Hypothalamus (tissue), 51 donors: ENCODE data around the gene CSF2RB.

Experiments
- DNase-seq, 51 donors: peaks; one replicate each; lab custom pipeline; 2025; lab: John Stamatoyannopoulos, UW

The CSF2RB gene

DNA sequence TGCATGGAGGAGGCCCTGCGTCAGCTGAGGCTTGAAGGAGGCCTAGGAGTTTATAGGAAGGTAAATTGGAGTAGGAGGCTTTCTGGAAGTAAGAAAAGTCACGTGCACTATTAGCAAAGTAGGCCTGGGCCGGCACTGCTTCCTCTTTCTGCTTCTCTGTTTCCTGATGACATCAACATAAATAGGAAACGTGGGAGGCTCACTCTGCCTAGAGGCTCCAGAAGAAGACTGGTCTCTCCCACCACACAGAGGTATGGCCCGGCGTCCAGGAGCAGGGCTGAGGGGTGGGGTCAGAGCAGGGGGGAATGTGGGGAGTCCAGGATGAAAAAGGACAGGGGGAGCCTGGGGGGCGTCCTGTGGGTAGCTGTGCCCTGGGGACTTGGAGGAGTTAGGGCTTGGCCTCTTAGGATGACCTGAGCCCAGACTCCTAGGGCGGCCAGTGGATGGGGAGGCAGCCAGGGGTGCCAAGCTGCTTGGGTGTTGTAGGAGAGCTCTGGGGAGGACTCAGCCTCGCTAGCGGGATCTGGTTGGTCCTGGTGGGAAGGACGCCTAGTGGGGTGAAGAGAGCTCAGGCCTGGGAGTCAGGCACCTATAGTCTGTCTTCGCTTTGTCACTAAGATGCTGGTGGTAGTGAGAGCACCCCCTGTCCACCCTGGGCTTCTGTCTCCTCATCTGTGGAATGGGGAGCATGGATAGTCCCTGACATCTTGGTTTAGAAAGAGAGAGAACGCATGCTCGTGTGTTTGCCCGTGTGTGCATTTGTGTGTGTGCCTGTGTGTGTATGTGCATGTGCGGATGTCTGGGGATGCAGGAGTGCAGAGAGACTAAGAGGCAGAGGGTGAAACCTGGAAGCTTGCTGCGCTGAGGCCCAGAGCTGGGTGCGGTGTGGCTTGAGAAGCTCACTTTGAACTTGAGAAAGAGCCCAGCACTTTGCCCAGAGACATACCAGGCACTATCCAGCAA is at the start of gene CSF2RB:
Gene CSF2RB, plus strand, starts transcription at position 202 of the 963 bp plus-strand sequence. CDS start 8,580 bp downstream, outside the sequence.
- DNase-seq: peak in 8 of 51 donors; percentile 4 to 15 (median 11)

DNA sequence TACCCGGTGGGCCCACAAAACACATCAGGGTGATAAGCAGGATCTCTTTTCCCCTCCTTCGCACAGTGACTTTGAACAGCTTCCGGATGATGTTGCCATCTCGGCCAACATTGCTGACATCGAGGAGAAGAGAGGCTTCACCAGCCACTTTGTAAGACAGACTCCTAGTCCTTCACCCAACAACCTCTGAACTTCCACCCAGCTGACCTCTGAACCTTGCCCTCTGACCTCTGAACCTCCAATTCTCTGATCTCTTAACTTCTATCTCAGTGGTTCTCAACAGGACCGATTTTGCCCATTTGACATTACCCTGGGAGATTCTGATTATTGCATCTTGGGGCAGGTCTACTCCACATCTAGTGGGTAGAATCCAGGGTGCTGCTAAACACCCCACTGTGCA is 49.4 kb upstream of the CSF2RB start:
- no peak for DNase-seq

DNA sequence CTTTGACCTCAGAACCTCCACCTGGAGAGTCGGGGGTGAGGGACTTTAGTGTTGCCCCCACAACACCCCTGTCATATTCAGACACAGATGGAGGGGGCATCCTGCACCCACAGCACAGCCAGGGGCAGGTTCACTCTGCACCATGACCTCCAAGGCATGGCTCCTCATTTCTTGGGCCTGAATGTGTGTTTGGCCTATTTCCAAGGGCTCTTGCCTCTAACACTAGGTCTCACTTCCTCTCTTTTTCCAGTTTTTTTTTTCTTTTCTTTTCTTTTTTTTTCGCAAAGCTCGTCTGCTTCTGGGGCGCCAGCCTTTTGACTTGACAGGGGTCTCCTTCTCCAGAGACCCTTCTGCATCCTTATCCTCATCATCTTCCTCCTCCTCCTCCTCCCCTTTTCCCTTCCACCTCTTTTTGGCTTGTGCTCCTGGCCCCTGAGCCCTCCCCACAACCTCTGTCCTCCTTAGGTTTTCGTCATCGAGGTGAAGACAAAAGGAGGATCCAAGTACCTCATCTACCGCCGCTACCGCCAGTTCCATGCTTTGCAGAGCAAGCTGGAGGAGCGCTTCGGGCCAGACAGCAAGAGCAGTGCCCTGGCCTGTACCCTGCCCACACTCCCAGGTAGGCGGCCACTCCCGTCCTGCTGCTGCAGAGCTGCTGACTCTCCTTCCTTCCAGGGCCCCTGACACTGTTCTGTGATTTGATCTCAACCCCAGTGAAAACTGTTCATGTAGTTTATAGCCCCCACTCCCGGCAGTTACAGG is 48.8 kb upstream of the CSF2RB start:
- no peak for DNase-seq

DNA sequence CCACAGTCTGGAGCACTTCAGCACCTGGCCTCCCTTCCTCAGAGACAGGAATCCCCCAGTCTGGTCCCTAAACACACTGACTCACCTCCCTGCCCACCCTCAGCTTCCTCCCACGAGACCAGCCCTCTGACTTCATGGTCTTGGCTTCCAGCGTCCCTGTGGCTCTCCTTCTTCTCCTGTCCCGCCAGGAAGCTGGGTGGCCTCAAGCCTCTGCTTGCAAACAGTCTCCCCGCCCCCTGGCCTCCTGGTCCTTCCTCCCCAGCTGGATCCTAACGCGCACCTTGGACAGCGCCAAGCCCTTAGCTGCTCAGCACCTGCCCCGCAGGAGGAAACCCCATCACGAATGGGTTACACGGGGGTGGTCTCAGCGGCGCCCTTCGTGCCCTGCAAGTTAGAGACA is 48.1 kb upstream of the CSF2RB start:
- DNase-seq: no peak

DNA sequence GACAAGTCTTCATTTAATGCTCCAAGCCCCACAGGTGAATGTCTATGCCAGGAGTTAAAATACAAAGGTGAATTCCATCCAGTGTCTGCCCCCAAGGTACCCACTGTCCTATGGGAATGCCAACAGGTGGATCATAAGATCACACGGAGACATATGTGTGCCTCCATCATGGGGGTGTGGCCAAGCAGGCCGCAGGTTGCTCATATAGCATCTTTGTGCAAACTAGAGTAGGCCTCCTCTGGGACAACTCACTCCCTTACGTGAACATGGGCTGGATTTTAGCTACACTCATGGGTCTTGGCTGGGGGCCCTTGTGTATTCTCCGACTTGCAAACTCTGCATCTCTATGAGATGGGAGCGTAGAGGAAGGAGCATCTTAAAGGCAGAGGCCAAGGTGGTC is 45.7 kb upstream of the CSF2RB start:
- no peak for DNase-seq

DNA sequence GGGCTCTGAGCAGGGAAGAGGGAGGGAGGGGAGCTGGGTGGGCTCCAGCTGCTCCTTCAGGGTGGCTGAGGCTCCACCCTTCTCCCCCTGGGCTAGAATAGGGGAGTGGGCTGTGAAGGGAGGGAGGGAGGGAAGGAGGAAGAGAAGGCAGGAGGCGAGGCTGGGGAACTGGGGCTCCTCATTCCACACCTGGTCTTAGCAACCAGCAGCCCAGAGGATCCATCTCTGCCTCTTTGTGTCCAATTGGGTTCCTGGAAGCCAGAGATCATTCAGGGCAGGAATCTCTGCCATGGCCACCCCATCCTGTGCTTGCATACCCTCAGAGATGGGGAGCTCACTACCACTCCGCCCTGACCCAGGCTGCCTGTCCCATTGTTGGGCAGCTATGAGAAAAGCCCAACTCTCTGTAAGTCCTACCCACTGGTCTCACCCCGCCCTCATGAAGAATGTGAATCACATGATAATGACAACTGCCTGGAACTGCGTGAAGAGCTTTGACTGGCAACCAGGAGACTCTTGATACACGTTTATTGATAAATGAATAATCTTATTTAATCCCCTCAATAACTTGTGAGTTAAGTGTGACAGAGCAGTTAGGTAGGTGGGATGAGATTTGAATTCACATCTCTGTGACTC is 44.8 kb upstream of the CSF2RB start:
- DNase-seq: no peak

DNA sequence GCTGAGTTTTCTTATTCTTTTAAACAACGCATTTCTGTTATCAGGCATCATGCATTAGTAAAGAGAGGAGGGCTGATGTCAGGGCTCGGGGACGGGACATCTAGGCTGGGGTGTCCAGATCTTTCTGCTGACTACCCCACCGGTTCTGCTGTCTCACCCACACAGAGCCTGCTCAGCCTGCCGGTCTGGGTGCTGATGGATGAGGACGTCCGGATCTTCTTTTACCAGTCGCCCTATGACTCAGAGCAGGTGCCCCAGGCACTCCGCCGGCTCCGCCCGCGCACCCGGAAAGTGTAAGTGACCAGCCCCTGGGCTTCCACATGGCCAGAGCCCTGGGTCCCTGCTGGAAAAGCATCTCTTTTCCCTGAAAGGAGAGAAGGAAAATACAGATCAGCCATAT is 43.2 kb upstream of the CSF2RB start:
- DNase-seq: no peak

DNA sequence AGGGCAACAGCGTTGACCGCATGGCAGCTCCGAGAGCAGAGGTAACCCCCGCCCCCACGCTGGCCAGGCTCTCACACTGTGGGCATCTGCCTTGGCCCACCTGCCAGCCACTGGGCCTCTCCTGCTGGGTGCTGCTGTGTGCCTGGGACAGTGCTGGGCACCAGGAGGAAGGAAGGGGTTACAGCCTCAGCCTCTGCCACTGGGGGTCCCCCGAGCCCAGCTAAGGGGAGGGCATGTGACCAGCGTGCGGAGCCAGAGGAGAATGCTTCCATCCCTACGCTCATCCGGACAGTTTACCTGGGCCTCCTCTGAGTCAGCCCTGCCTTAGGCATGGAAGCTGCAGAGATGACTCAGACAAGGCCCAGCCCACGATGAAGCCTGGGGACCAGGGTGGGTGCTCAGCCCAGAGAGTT is 41.8 kb upstream of the CSF2RB start:
- DNase-seq: no peak

DNA sequence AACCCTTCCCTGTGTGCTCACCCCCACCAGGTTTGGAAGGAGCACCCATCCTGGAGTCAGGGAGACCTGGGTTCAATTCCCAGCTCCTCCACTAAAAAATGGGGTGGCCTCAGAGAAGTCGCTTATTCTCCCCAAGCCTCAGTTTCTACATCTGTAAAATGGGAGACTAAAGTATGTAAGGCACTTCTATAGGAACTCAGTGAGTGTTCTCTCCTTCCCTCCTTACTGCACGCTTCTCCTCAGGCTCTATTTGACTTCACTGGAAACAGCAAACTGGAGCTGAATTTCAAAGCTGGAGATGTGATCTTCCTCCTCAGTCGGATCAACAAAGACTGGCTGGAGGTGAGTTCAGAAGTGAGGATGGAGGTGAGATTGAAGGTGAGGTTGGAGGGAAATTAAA is 41.3 kb upstream of the CSF2RB start:
- no peak for DNase-seq

DNA sequence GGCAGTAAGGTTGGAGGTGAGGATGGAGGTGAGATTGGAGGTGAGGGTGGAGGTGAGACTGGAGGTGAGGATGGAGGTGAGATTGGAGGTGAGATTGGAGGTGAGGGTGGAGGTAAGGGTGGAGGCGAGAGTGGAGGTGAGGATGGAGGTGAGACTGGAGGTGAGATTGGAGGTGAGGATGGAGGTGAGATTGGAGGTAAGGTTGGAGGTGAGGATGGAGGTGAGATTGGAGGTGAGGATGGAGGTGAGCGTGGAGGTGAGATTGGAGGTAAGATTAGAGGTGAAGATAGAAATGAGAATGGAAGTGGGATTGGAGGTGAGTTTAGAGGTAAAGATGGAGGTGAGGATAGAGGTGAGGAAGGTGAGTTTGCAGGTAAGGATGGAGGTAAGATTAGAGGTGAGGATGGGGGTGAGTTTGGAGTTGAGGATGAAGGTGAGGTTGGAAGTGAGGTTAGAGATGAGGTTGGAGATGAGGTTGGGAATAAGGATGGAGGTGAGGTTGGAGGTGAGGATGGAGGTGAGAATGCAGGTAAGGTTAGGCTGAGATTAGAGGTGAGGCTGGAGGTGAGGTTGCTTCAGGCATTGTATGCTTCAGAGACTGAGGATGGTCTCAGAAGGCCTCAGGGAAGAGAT is 40.4 kb upstream of the CSF2RB start:
- DNase-seq: no peak

DNA sequence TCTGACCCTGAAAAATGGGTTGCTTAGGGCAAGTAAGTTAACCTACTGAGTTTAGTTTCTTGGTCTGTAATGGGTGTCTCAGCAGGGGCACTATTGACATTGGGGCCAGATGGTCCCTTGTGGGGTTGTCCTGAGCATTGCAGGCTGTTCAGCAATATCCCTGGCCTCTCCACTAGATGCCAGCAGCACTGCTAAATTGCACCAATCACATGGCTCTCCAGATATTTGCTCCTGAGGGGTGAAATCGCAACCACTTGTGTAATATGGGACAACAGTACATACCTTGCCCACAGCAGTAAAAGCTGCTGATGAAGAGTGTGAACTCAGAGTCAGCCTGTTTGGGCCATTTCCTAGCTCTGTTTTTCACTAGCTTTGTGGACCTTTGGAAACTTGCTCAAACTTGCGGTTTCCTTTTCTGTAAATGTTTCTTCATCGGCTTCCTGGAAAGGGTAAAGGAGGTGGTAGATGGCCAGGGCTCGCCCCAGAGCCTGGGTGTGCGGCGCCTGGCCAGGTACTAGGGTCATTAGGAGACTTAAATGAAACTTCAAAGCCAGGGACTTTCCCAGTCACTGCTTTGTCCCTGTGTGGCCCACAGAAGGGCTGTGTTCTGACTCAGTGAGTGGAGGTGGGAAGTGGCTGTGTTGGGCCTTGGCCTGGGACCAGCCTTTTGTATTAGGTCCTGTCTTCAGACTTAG is 39.7 kb upstream of the CSF2RB start:
- peak in 8 of 51 donors; percentile 4 to 25 (median 10) for DNase-seq

DNA sequence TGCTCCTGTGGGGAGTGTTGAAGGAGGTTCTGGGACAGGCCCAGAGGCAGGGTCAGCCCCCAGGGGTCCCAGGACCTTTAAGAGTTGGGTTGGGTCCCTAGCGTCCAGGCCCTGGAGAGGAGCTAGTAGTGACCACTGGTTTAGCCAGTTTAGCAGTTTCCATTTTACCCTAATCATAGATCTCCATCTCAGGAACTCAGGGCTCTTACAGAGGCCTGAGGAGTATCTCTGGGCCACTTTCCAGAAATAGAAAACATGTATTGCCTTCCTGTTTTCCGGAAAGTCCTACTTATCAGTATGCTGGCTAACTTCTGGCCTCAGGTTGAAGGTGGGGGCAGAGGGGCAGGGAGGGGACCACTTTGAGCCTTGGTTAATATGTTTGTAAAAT is 39.1 kb upstream of the CSF2RB start:
- DNase-seq: no peak

DNA sequence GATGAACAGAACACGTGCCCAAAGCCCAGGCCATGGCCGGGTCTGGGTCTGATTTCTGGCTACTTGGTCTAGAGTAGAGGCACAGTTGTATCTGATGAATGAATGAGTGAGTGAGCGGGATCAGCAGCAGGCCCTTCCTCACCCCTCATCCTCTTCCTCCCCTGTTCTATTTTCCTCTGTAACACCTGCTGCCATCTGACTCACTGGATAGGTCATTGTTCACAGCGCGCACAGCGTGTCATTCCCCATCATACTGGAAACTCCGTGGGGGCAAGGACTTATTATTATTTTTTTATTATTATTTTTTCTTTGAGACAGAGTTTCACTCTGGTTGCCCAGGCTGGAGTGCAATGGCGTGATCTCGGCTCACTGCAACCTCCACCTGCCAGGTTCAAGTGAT is 38.7 kb upstream of the CSF2RB start:
- DNase-seq: no peak

DNA sequence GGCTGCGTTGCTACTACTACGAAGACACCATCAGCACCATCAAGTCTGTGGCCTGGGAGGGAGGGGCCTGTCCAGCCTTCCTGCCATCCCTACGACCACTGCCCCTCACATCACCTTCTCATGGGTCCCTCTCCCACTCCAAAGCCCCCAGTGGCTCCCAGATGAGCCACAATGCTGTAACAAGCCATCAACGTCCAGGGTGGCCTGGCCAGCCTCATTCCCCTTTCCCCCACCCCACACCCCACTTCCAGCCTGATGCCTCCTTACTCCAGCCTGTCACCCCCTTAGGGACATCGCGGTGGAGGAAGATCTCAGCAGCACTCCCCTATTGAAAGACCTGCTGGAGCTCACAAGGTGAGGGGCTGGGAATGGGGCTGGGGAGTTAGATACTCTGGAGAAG is 37.7 kb upstream of the CSF2RB start:
- DNase-seq: no peak

DNA sequence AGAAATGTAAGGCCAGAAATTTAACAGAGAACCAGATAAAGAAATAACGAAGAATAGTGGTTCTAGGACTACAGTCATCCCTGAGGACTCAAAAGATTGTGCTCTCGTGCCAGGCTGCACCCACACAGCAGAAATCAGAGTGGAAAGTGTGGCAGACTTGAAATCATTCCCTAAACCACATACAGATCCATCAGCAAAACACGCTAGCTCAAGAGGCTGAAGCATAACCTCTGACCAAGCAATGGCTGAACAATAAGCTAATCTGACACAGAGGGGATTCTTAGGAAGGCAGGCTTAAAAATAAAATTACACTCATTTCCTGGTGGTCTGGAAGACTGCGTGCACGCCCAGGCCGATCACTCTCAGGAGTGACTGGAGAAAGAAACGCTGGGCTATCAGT is 33.7 kb upstream of the CSF2RB start:
- DNase-seq: no peak

DNA sequence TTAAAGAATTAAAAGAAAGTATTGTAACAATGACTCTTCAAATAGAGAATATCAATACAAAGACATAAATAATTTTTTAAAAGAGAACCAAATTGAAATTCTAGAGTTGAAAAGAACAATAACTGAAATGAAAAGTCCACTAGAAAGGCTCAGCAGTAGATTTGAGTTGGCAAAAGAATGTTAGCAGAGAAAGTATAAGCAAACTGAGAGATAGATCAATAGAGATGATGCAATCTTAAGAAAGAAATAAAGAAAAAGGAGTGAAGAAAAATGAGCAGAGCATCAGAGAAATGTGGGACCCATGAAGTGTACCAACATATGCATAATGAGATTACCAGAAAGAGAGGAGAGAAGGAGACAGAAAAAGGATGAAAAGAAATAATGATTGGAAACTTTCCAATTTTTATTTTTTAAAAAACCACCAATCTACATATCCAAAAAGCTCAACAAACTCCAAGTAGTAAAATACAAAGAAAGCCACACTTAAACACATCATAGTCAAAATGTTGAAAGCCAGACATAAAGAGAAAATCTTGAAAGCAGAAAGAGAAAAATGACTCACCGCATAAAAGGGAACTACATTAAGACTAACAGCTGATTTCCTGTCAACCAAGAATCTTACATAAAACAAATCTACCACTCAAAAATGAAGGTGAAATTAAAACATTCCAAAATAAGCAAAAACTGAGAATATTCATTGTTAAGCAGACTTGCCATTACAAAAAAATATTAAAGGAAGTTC is 31.8 kb upstream of the CSF2RB start:
- DNase-seq: no peak

DNA sequence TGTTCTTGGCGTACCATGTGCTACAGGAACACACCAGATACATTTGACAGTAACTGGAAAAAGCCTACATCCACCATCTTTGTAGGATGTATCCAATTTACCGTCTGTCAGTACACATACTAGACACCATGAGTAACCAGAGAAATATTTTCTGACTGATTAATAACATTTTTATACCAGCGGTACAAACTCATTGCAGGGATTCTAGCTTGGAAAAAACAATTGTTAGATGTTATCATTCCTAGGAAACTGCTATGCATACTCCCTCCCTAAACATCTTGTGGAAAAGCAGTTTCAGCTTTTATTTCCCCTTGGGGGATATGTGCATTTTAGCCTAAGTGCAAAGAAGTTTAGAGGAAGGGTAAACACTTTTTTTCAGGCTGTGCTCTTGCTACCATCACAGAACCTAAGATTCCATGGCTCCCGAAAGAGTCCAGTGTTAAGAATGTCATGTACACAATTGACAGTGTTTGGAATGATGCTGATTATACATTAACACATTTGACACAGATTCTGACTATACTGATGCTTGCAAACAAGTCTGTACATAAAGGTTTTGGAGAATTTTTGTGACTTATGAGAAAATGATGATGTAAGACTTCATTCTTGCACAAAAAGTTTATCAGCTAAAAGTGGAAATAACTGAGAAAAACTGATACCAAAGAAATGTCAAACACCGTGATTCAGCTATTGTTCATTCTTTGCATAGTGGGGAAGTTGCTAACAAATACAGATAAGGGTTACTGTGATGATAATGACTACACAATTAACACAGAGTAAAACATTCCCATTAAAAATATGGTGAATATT is 28.9 kb upstream of the CSF2RB start:
- DNase-seq: no peak

DNA sequence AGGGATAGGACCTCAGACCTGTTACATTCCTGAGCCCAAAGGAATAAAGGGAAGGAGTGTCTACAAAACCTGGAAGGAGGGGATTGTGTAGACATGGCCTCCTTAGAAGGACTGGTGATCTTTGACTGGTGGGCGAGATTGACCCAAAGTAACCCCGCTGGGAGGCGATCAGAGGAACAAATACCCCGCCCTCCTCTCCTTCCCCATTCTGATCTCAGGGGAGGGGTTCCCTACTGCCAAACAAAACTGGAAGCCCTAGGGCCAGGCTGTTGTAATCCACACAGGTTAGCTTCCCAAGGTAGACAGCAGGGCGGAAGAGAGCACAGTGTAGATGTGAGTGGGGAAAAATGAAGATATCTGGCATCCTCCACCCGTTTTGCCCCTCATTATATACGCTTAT is 28.0 kb upstream of the CSF2RB start:
- DNase-seq: no peak

DNA sequence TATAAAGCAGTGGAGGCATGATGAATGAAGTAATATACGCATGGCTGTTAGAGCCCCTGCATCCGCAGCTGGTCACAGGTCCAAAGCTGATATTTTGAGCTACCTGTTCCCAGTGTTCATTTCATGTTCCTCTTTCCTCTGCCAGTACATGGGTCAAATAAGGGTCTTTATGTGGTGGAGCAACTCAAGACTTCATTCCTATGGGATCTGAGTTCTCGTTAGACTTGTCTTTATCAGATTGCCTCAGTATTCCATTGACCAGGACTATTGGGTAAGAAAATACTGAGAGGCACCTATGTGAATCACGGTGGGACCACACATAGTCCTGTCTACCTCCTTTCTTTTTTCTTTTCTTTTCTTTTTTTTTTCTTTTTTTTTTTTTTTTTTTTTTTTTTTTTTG is 27.4 kb upstream of the CSF2RB start:
- no peak for DNase-seq
